ENCODE results near the gene GPSM1.

GPSM1 gene

GRCh38 chr9:136291306-136292025, 35.9 kb upstream of the GPSM1 start:
- no peak for DNase-seq

GRCh38 chr9:136292026-136292538, 35.3 kb upstream of the GPSM1 start:
- no peak for DNase-seq

GRCh38 chr9:136292591-136293448, 34.5 kb upstream of the GPSM1 start:
- DNase-seq: no peak

- DNase-seq: no peak
Measured at GRCh38 chr9:136293476-136294077, 33.8 kb upstream of the GPSM1 start.

GRCh38 chr9:136294437-136294836, 32.9 kb upstream of the GPSM1 start:
- DNase-seq: no peak

- no peak for DNase-seq
Measured at GRCh38 chr9:136295055-136295454, 32.3 kb upstream of the GPSM1 start.

- no peak for DNase-seq
Measured at GRCh38 chr9:136295542-136296433, 31.6 kb upstream of the GPSM1 start.

- DNase-seq: no peak
Measured at GRCh38 chr9:136296434-136297015, 30.8 kb upstream of the GPSM1 start.

- DNase-seq: no peak
Measured at GRCh38 chr9:136297016-136297691, 30.2 kb upstream of the GPSM1 start.

- no peak for DNase-seq
Measured at GRCh38 chr9:136297766-136298735, 29.3 kb upstream of the GPSM1 start.

GRCh38 chr9:136299116-136299515, 28.2 kb upstream of the GPSM1 start:
- no peak for DNase-seq

- no peak for DNase-seq
Measured at GRCh38 chr9:136299541-136299940, 27.8 kb upstream of the GPSM1 start.

- no peak for DNase-seq
Measured at GRCh38 chr9:136300016-136300545, 27.3 kb upstream of the GPSM1 start.

GRCh38 chr9:136300866-136301265, 26.5 kb upstream of the GPSM1 start:
- no peak for DNase-seq

- no peak for DNase-seq
Measured at GRCh38 chr9:136302527-136302926, 24.8 kb upstream of the GPSM1 start.

GRCh38 chr9:136303066-136303824, 24.1 kb upstream of the GPSM1 start:
- no peak for DNase-seq

GRCh38 chr9:136303825-136304416, 23.4 kb upstream of the GPSM1 start, which contains the start of gene CCDC187:
Gene CCDC187, minus strand, starts transcription at chr9:136304094. Its CDS starts 264 bp downstream, at chr9:136303830.
- DNase-seq: no peak

GRCh38 chr9:136304456-136304855, 22.9 kb upstream of the GPSM1 start:
- no peak for DNase-seq

- DNase-seq: no peak
Measured at GRCh38 chr9:136304981-136305380, 22.4 kb upstream of the GPSM1 start.

Data from stimulated activated CD4-positive, alpha-beta T cell treated with anti-CD3 and anti-CD28 coated beads, Interleukin-12 subunit alpha, Interleukin-12 subunit beta, amount 100 ng/mL, for 4 hours (primary cell).